Retinal pigment epithelial cell (primary cell): ENCODE results near the gene COX14.
"Not testable (repeated sequence)": the region's sequence is repeated elsewhere in the genome, so short reads cannot be mapped to it uniquely, and the experiment has no call there.

ENCODE experiments used
- DNase-seq: peaks from one replicate; pipeline ENCODE4 v3.0.0-alpha.2; 2010; ENCODE audit warnings: low read depth
- H3K4me3 ChIP-seq: 2 replicates; pipeline ENCODE4 v1.5.1; 2011; ENCODE audit warnings: mild to moderate bottlenecking, low read length, control low read depth, moderate library complexity
- CTCF ChIP-seq: conservative IDR thresholded peaks from 2 replicates; pipeline ENCODE4 v1.5.1; 2011; ENCODE audit warnings: low read depth, low read length, control low read depth, inconsistent platforms

COX14 gene

GRCh38 chr12:50151047-50151687, 39.1 kb downstream of the COX14 start:
- H3K4me3 ChIP-seq, result no peak overlapping the region
- TF ChIP-seq CTCF, result no peak
- DNase-seq, result no peak

- DNase-seq, H3K4me3 ChIP-seq: not testable (repeated sequence)
Measured at GRCh38 chr12:50154947-50155346, 42.9 kb downstream of the COX14 start.

- DNase-seq, result no peak
- TF ChIP-seq CTCF, result no peak
- no peak overlapping the region for H3K4me3 ChIP-seq
Measured at GRCh38 chr12:50156641-50157040, 44.6 kb downstream of the COX14 start.

GRCh38 chr12:50157259-50157658, 45.2 kb downstream of the COX14 start:
- H3K4me3 ChIP-seq, result no peak overlapping the region
- no peak for DNase-seq
- no peak for TF ChIP-seq CTCF

GRCh38 chr12:50160643-50161042, 48.6 kb downstream of the COX14 start:
- DNase-seq, result no peak
- H3K4me3 ChIP-seq, result no peak overlapping the region
- no peak for TF ChIP-seq CTCF

GRCh38 chr12:50162230-50162629, 50.2 kb downstream of the COX14 start:
- no peak for DNase-seq
- TF ChIP-seq CTCF, result no peak

GRCh38 chr12:50164963-50165362, 52.9 kb downstream of the COX14 start:
- no peak for TF ChIP-seq CTCF
- no peak for DNase-seq
- no peak overlapping the region for H3K4me3 ChIP-seq

More at GRCh38 chr12:50162230-50162629, 50.2 kb downstream of the COX14 start:
- no peak overlapping the region for H3K4me3 ChIP-seq

GRCh38 chr12:50166799-50167048, 54.7 kb downstream of the COX14 start:
- H3K4me3 ChIP-seq, result peak overlapping the region; percentile 85
- DNase-seq, result no peak
- TF ChIP-seq CTCF, result no peak
